Adrenal gland (tissue), 5 donors: Measurements from ENCODE around the gene ZNF292.

Experiments used
- POLR2A ChIP-seq, 2 donors: fragments of 450-650 bp; IDR thresholded peaks; one replicate each; pipeline ENCODE4 v1.6.1; 2017; ENCODE audit warnings: antibody characterized with exemption in 2 of 2, mild to moderate bottlenecking in 2 of 2, moderate library complexity in 1 of 2
- TF ChIP-seq, protein P1 (sequence below), 6 experiments: fragments of 450-650 bp in 4 of 6; fragments of 200-600 bp in 2 of 6; sonication (generic) in 1 of 6; IDR thresholded peaks; 1 replicate in 5 of 6; 2 replicates in 1 of 6; pipeline versions ENCODE4 v1.5.1 to v1.8.0; 2016 to 2021; ENCODE audit warnings: antibody characterized with exemption in 6 of 6, mild to moderate bottlenecking in 2 of 6, moderate library complexity in 1 of 6
- donor health status: DM: no; HTN: no; CAD: no.

DNA sequence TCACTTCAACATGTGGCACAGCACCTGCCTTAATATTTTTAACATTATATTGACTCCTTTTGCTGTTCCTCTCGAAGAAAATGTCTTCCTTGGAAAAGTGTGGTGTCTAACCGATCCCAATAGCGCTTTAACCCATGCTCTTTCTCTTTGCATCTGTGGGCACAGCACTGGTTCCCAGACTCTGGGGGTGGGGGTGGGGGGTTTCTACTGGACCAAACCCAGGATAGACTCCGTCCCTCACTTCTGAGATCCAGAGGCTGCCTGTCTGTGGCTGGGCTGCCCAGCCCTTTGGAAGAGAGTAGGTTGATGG is 3.9 kb upstream of the ZNF292 start:
- TF ChIP-seq, protein P1, sequence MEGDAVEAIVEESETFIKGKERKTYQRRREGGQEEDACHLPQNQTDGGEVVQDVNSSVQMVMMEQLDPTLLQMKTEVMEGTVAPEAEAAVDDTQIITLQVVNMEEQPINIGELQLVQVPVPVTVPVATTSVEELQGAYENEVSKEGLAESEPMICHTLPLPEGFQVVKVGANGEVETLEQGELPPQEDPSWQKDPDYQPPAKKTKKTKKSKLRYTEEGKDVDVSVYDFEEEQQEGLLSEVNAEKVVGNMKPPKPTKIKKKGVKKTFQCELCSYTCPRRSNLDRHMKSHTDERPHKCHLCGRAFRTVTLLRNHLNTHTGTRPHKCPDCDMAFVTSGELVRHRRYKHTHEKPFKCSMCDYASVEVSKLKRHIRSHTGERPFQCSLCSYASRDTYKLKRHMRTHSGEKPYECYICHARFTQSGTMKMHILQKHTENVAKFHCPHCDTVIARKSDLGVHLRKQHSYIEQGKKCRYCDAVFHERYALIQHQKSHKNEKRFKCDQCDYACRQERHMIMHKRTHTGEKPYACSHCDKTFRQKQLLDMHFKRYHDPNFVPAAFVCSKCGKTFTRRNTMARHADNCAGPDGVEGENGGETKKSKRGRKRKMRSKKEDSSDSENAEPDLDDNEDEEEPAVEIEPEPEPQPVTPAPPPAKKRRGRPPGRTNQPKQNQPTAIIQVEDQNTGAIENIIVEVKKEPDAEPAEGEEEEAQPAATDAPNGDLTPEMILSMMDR (IDR thresholded peaks at IDR 0.05): no peak
- TF ChIP-seq POLR2A (IDR thresholded peaks at IDR 0.05): no peak
